Lower leg skin (tissue), 4 donors: Measurements from ENCODE around the gene FBLN2. TPM values are rescaled to one million over a fixed set of nuclear protein-coding genes. Genes with fewer than 3 reads are reported as not detected.

Experiments used
- DNase-seq, 2 donors: peaks; one replicate each; pipeline ENCODE4 v3.0.0-alpha.2; 2019; ENCODE audit warnings: low spot score in 2 of 2
- H3K4me3 ChIP-seq: fragments of 200-600 bp; sonication (generic); 2 replicates; pipeline ENCODE4 v1.5.1; 2017; ENCODE audit warnings: mild to moderate bottlenecking, low read depth; ENCODE audit not compliant: poor library complexity, severe bottlenecking
- CTCF ChIP-seq, 3 donors: fragments of 450-650 bp; IDR thresholded peaks; one replicate each; pipeline ENCODE4 v1.5.1; 2016; ENCODE audit warnings: antibody characterized with exemption in 3 of 3, mild to moderate bottlenecking in 3 of 3, moderate library complexity in 2 of 3
- POLR2A ChIP-seq, 2 donors: fragments of 450-650 bp; IDR thresholded peaks; one replicate each; pipeline ENCODE4 v1.6.1; 2016 to 2017; ENCODE audit warnings: antibody characterized with exemption in 2 of 2, mild to moderate bottlenecking in 1 of 2, moderate library complexity in 1 of 2
- WGBS, 2 donors: methylation state at CpG; one replicate each; pipeline ENCODE4 v1.1.5; 2018; 5-methylcytosine and 5-hydroxymethylcytosine counted together
- intact Hi-C: fragments of 100-400 bp; cut with DNase I; formaldehyde crosslinking; loops from one replicate; pipeline ENCODE4 v1.15.0; 2023; ENCODE audit warnings: low total_unique reads
- total RNA-seq, 4 donors: library from RNA; depleted of rRNA; stranded (reverse); fragments of >200 nt; gene quantifications; one replicate each; pipeline ENCODE4 v1.1.0, GENCODE V29; 2016

FBLN2 gene
- total RNA-seq, 4 donors from 2014 or later, result 40.1 to 153 (median 64.0) TPM

GRCh38 chr3:13540297-13540995 is 8.5 kb upstream of the FBLN2 start:
- intact Hi-C loops, result no loop called here
- no peak for DNase-seq
- no peak overlapping the region for H3K4me3 ChIP-seq
- 65 to 75% methylated on average over 4 of the region's 4 CpGs for WGBS, 2 donors
- TF ChIP-seq POLR2A (IDR thresholded peaks at IDR 0.05), result no peak
- no peak for TF ChIP-seq CTCF (IDR thresholded peaks at IDR 0.05)

- H3K4me3 ChIP-seq, result no peak overlapping the region
- 53 to 56% methylated on average over 3 of the region's 3 CpGs for WGBS, 2 donors
- no peak for DNase-seq
- intact Hi-C loops, result no loop called here
- TF ChIP-seq POLR2A (IDR thresholded peaks at IDR 0.05) (no peak), CTCF (IDR thresholded peaks at IDR 0.05) (no peak)
Observed at GRCh38 chr3:13541691-13542090, 7.2 kb upstream of the FBLN2 start.

DNA sequence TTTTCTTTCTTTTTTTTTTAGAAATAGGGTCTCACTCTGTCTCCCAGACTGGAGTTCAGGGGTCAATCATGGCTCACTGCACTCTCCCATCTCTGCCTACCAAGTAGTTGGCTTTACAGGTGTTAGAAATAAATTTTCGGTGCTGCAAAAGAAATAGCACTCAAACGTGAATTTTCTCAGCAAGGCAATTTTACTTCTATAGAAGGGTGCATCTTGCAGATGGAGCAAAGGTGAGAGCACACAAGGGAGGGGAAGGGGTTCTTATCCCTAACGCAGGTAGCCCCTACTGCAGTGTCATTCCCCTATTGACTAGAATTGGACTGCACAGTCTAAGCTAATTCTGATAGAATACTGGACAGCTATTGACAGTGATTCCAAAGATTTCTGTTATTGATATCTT is 6.8 kb upstream of the FBLN2 start:
- intact Hi-C loops, result no loop called here

GRCh38 chr3:13543253-13543652 is 5.7 kb upstream of the FBLN2 start:
- intact Hi-C loops, result no loop called here
- WGBS, 2 donors, result 37 to 64% methylated on average over 5 of the region's 5 CpGs
- DNase-seq, result peak; percentile 82 to 95
- no peak for TF ChIP-seq CTCF (IDR thresholded peaks at IDR 0.05)
- no peak for TF ChIP-seq POLR2A (IDR thresholded peaks at IDR 0.05)
- H3K4me3 ChIP-seq, result no peak overlapping the region

More for the DNA sequence above, 6.8 kb upstream of the FBLN2 start:
- TF ChIP-seq CTCF (IDR thresholded peaks at IDR 0.05) (no peak), POLR2A (IDR thresholded peaks at IDR 0.05) (no peak)
- 88 to 93% methylated on average over 3 of the region's 3 CpGs for WGBS, 2 donors
- DNase-seq, result no peak
- H3K4me3 ChIP-seq, result no peak overlapping the region

DNA sequence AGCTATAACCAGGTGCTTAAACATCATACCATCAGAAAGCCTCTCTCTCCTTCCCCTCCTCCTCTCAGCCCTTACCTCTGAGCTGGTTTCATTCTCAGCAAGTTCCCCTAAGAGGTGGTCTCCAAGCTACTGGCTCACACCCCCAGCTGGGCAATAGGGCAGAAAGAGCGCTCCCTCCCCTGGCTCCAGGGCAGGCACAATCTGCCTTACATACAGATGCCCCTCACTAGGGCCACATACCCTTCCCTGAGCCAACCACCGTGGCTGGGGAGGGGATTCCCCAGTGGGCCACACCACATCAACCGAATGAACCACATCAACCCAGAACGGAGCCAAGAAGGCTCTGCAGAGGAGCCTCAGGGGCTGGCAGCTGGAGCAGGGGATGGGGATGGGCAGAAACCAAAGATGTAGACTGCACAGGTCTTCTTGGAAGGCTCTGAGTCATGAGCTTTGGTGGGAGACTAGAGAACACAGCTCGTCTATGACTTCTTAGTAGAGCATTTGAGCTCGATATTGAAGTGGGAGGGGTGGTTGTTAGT is 4.6 kb upstream of the FBLN2 start:
- TF ChIP-seq CTCF (IDR thresholded peaks at IDR 0.05) (no peak), POLR2A (IDR thresholded peaks at IDR 0.05) (no peak)
- WGBS, 2 donors, result 24 to 30% methylated on average over 6 of the region's 6 CpGs
- intact Hi-C loops, result no loop called here
- H3K4me3 ChIP-seq, result no peak overlapping the region
- DNase-seq, result no peak
